ENCODE data around the gene SPRY1. TPM values are rescaled to one million over a fixed set of nuclear protein-coding genes. Genes with fewer than 3 reads are reported as not detected.

SPRY1 gene
- total and polyA plus RNA-seq, 11 donors = 17.0 to 104 (median 39.1) TPM

DNA sequence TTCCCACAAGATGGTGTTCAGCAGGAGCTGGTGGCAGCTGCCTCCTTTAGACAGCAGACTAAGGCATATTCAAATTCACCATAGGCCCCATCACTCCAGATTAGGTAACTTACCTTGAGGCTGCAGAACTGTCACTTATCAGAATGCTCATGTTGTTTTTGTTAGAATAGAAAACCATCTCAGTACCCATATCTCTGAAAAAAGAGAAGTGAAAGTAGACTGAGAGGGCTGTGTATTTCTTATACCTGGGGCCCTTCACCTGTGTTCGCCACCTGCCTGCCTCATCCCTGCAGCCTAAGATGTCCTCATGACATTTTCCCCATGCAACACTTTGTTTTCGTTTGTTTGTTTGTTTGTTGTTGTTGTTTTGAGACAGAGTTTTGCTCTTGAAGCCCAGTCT is 32.9 kb upstream of the SPRY1 start:
- no peak for TF ChIP-seq CTCF (IDR thresholded peaks at IDR 0.05)
- TF ChIP-seq POLR2A (IDR thresholded peaks at IDR 0.05) = no peak
- ATAC-seq (no peak), DNase-seq (no peak)
- H3K9me3 ChIP-seq = peaks cover 0 to 10% (median 0%) of the 10 kb centered on the region in 12 donors
- H3K27ac ChIP-seq = no peak overlapping the region
- peaks cover 0 to 43% (median 11%) of the 10 kb centered on the region in 12 donors for H3K4me1 ChIP-seq
- H3K27me3 ChIP-seq = no peaks in the 10 kb centered on the region
- no peaks in the 10 kb centered on the region for H3K36me3 ChIP-seq
- H3K4me3 ChIP-seq = no peak overlapping the region
- intact Hi-C loops (cut with DNase I) = no loop called here
- 95 to 98% (median 97%) methylated on average over 2 of the region's 2 CpGs for WGBS, 4 donors

DNA sequence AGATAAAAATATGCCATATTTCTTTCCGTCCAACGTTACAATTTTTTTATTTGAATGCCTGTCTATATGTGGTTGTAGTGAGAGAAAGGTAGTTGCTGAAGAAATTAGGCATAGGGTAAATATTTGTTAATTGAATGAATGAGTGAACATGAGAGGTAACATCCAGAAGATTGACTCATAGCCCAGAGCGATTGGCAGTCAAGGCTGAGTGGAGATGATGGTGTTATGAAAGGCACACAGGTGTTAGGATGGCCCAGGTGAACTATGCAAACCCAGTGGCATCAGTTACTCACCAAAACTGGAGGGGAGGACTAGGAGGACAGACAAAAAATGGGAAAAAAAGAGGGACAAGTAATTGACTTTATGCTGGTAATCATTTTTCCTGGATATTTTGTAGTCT is 31.7 kb upstream of the SPRY1 start:
- H3K9me3 ChIP-seq = peaks cover 0 to 10% (median 0%) of the 10 kb centered on the region in 12 donors
- TF ChIP-seq CTCF (IDR thresholded peaks at IDR 0.05) (no peak), POLR2A (IDR thresholded peaks at IDR 0.05) (no peak)
- no peaks in the 10 kb centered on the region for H3K36me3 ChIP-seq
- peaks cover 0 to 36% (median 11%) of the 10 kb centered on the region in 12 donors for H3K4me1 ChIP-seq
- 93 to 97% (median 95%) methylated on average over 3 of the region's 3 CpGs for WGBS, 4 donors
- no peaks in the 10 kb centered on the region for H3K27me3 ChIP-seq
- ATAC-seq = no peak
- no peak overlapping the region for H3K27ac ChIP-seq
- H3K4me3 ChIP-seq = no peak overlapping the region
- DNase-seq = no peak
- intact Hi-C loops (cut with DNase I) = no loop called here

DNA sequence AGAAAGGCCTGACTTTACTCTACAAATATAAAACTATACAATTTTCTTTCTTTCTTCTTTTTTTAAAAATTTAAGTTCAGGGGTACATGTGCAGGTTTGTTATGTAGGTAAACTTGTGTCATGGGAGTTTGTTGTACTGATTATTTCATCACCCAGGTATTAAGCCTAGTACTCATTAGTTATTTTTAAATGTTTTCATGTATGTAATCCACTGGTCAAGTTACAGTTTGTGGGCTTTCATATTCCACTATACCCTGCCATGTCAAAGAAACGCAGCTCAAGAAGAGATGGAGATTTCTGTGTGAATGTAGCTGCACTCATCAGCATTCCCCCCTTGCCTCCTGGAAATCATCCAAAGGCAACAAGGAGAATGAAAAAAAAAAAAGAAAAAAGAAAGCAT is 31.2 kb upstream of the SPRY1 start:
- Histone ChIP-seq H3K27ac (no peak overlapping the region), H3K4me3 (no peak overlapping the region), H3K27me3 (no peaks in the 10 kb centered on the region), H3K4me1 (peaks cover 0 to 31% (median 11%) of the 10 kb centered on the region in 12 donors), H3K36me3 (no peaks in the 10 kb centered on the region), H3K9me3 (peaks cover 0 to 10% (median 0%) of the 10 kb centered on the region in 12 donors)
- no peak for TF ChIP-seq POLR2A (IDR thresholded peaks at IDR 0.05)
- no peak for TF ChIP-seq CTCF (IDR thresholded peaks at IDR 0.05)
- 83 to 88% (median 85%) methylated on average over 1 of the region's 1 CpG for WGBS, 4 donors
- intact Hi-C loops (cut with DNase I) = no loop called here
- no peak for DNase-seq
- ATAC-seq = no peak

- DNase-seq (no peak), ATAC-seq (no peak)
- intact Hi-C loops (cut with DNase I) = no loop called here
- Histone ChIP-seq H3K9me3 (peaks cover 0 to 10% (median 0%) of the 10 kb centered on the region in 12 donors), H3K4me1 (peaks cover 0 to 23% (median 5%) of the 10 kb centered on the region in 12 donors), H3K36me3 (no peaks in the 10 kb centered on the region), H3K27me3 (no peaks in the 10 kb centered on the region), H3K4me3 (no peak overlapping the region), H3K27ac (no peak overlapping the region)
- TF ChIP-seq POLR2A (IDR thresholded peaks at IDR 0.05) (no peak), CTCF (IDR thresholded peaks at IDR 0.05) (no peak)
- WGBS, 4 donors = 79 to 86% (median 81%) methylated on average over 6 of the region's 6 CpGs
These were observed 30.3 kb upstream of the SPRY1 start for GRCh38 chr4:123366144-123366748.
